GF-D8 (cell line): ENCODE results near the gene HLA-DOB.
A peak's percentile ranks its signal among the peaks of the same experiment; 100 is the strongest.

Experiments used
- DNase-seq: peaks from one replicate; lab custom pipeline; 2025; lab: John Stamatoyannopoulos, UW

Gene HLA-DOB

GRCh38 chr6:32843331-32843978, 26.7 kb upstream of the HLA-DOB start:
- DNase-seq: no peak

- no peak for DNase-seq
Measured at GRCh38 chr6:32842690-32843089, 25.9 kb upstream of the HLA-DOB start.

DNA sequence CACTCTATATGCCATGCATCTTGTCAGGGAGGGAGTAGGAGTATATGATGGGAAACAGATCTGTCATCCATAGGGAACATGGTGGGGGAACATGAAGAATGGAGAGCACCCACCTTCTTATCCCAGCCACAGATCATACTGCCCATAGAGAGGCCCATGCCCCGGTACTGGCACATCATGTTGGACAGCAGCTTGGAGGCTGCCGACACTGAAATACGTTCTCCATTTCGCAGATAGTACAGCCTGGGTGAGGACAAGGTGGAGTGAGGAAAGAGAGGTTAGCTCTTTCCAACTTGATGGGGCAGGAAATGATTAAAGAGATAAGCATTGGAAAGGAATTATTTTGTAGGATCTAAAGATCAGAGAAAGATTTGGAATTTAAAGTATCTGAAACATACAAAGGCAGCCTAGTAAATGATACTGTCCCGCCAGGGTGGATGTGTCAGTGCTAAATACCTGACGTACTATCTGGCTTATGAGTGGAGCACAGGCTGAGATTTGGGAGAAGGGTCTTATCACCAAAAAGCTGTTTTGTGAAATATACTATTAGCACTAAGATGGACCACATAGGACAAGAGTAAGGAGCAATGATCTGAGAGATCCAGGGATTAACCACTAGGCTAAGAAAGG, 25.3 kb upstream of the HLA-DOB start:
- no peak for DNase-seq

- DNase-seq: no peak
Measured at GRCh38 chr6:32840604-32841246, 23.9 kb upstream of the HLA-DOB start.

DNA sequence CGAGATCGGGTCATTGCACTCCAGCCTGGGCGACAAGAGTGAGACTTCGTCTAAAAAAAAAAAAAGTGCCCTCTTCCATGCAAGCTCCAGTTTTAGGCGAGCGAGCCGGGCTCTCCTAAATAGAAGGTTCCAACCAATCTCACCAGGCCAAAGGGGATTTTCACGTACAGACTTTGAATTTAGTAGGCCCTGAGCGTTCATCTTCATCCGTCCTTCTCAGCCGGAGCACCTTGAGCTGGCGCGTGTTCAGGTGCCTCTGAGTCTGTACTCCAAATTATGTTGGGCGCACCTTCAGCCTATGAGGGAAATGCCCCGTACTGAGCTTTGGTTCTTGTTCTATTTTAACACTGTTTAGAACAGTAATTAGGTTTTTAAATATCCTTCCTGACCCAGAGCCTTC, 22.6 kb upstream of the HLA-DOB start:
- DNase-seq: no peak

DNA sequence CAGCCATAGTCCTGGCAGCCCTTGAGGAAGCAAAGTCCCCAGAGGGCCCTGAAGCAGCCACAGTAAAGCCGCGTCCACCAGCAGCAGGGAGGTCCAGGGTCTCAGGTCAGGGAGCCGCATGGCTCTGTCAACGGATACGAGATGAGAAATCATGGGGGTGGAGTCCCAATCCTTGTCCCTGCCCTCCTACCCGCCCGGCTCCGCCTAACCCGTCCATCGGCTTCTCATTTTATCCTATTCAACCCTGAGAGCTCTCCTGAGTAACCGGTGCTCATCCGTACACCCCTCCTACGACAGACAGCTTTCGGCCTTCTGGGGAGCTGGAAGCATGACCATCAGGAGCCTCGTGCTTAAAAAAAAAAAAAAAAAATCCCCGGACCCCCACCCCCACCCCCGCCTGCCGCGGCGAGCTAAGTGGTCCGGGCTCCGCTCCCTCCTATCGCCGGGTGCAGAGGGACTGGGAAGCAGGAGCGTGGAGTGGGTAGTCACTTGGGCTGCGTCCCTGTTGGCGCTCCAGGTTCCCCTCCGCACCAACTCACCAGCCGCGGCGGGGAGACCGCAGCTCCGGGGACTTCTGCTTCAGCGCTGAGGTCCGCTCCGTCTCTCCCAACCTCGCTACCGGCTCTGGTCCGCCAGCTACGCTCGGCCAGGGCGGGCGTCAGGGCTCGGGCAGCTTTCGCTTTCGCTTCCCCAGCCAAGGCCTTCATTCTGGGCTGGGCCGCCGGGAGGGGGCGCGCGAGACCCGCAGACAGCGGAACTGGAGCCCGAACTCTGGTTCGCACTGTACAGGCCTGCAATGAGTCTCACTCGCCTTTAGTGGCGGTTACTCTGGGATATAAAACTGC, 21.5 kb upstream of the HLA-DOB start, which contains the start of gene TAP2:
Gene TAP2 (minus strand): TSS at position 626 of the 845 bp plus-strand sequence. CDS start 506 bp downstream, at position 120.
- DNase-seq: peak; percentile 74

GRCh38 chr6:32837651-32838113, 20.9 kb upstream of the HLA-DOB start:
- no peak for DNase-seq

DNA sequence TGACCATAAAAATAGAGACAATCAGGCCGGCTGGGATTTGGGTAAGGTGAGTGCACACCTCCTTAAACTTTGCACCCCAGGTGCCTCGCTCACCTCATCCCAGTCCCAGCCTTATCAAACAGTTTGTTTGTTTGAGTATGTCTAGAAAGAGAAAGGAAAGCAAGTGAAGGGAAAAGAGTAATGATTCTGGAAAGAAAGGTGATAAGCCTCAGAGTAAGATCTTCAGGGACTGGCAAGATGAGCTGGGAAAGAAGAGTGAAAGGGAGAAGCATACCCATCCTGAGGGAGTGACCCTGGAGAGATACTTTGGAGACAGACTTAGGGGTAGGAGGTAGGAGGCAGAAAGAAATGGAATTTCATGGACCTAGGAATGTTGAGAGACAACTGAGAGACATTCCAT, 20.1 kb upstream of the HLA-DOB start:
- DNase-seq: no peak

DNA sequence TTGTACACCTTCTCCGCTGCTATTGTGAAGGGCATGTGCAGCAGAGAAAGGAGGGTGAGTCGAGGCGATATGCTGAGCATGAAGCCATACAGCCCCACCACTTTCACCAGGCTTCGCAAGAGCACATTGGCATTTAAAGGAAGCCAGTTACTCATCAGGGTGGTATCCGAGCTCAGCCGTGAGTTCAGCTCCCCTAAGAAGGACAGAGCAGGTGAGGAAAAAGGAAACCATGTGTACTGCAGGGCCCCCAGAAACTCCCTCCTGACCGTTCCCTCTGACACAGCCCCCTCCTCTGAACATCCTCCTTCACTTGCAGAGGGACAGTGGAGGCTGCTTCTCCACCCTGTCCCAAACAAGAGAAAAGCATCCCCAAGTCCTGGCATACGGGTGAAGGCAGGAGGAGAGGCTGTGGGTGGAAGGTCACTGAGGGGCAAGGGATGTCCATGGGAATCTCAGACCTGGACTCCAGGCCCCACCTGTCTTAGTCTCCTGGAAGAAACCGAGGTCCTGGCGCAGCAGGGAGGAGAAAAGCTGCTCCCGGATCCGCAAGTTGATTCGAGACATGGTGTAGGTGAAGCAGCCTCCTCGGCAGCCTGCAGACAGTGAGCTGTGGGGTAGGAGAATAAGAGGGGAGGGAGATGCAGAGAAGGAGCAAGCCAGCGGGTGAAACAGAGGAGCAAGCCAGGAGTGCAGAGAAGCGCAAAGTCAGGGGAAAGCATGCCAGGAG, 18.5 kb upstream of the HLA-DOB start:
- DNase-seq: no peak

- DNase-seq: no peak
Measured at GRCh38 chr6:32833664-32834063, 16.9 kb upstream of the HLA-DOB start.

DNA sequence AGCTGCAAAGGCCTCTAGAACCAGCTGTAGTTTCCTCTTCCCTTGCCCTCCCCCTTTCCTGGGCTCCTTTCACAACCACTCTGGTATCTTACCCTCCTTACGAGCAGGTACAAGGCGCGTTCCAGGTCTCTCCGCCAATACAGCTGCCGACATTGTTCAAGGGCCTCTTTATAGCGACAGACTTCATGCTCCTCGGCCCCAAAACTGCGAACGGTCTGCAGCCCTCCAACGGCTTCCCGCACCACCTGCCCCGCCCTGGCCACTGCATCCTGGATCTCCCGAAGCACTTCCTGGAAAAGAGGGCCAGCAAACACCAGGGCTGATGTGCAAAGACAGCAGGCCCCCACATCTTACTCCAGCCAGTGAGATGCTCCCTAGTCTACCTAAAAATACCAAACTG, 15.7 kb upstream of the HLA-DOB start:
- DNase-seq: no peak

- no peak for DNase-seq
Measured at GRCh38 chr6:32830936-32831335, 14.1 kb upstream of the HLA-DOB start.

DNA sequence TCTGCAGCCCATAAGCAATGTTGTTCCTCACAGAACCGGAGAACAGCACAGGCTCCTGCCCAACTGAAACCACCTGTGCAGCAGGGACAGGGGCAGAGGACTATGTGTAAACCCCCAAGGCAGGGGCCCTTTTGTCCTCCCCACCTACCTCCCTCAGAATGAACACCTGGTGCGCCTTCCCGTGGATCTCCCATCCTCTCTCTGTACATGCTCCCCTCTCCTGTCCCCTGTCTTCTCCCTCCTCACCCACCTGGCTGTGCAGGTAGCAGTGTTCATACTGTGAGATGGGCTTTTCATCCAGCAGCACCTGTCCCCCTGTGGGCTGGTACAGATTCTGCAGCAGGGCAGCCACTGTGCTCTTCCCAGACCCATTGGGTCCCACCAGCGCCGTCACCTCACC, 13.2 kb upstream of the HLA-DOB start:
- no peak for DNase-seq

DNA sequence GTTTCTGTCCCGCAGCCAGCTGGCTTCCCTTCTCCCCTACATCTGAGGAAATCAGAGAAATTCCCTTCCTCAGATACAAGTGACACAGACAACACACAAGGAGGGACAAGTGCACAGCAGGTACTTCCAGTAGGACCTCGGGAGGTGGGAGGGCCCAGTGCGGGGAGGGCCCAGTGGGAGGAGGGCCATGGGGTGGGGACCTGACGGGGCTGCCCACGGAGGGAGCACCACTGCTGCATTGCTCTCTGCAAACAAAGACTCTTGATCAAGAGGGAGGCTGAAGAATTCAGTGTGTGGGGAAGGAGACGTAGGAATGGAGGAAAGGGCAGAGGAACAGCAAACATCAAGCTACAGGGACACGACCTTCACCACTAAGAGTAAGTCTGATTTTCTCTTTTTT, 12.7 kb upstream of the HLA-DOB start:
- no peak for DNase-seq

- no peak for DNase-seq
Measured at GRCh38 chr6:32827025-32827424, 10.2 kb upstream of the HLA-DOB start.

- no peak for DNase-seq
Measured at GRCh38 chr6:32825966-32826365, 9.2 kb upstream of the HLA-DOB start.

DNA sequence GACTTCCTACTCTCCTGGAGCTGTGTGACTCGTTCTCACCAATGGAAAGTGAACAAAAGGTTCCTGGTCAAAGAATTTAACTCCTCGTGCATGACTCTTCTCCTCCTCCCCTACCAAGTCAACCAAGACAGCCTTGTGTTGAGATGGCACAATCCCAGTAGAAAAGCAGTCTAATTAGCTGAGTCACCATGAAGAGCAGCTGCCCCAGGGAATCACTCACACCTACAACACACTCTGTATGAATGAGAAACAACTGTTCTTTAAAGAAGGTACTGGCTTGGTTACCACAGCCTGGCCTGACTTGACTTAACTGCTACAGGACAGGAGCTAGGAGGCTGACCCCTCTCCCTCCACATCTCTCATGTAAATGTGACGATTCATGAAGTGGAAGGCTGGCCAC, 2.9 kb upstream of the HLA-DOB start:
- no peak for DNase-seq

GRCh38 chr6:32818867-32819266, 2.1 kb upstream of the HLA-DOB start:
- no peak for DNase-seq

GRCh38 chr6:32815996-32816395, 806 bp downstream of the HLA-DOB start:
- no peak for DNase-seq

DNA sequence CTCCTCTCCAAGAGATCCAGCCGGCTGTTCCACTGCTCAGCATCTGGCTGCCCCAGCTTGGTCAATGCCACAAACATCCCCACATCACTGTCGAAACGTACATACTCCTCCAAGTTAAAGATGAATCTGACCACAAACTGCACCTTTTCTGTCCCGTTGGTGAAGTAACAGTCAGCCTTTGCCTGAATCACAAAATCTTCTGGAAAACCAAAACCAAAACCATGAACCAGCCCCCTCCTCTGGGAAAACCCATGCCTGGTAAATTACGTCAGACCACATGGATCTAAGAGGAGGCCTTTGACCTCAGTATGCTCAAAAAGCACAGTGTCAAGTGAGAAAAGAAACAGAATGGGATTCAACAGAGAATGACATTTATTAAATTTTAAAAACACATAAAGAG, 1.7 kb downstream of the HLA-DOB start:
- no peak for DNase-seq

GRCh38 chr6:32814145-32814544, 2.7 kb downstream of the HLA-DOB start:
- no peak for DNase-seq

- DNase-seq: no peak
Measured at GRCh38 chr6:32809171-32809570, 7.6 kb downstream of the HLA-DOB start.
